Measurements from ENCODE around the gene GSC.
"Not testable (repeated sequence)": the region's sequence is repeated elsewhere in the genome, so short reads cannot be mapped to it uniquely, and the experiment has no call there.

The GSC gene

DNA sequence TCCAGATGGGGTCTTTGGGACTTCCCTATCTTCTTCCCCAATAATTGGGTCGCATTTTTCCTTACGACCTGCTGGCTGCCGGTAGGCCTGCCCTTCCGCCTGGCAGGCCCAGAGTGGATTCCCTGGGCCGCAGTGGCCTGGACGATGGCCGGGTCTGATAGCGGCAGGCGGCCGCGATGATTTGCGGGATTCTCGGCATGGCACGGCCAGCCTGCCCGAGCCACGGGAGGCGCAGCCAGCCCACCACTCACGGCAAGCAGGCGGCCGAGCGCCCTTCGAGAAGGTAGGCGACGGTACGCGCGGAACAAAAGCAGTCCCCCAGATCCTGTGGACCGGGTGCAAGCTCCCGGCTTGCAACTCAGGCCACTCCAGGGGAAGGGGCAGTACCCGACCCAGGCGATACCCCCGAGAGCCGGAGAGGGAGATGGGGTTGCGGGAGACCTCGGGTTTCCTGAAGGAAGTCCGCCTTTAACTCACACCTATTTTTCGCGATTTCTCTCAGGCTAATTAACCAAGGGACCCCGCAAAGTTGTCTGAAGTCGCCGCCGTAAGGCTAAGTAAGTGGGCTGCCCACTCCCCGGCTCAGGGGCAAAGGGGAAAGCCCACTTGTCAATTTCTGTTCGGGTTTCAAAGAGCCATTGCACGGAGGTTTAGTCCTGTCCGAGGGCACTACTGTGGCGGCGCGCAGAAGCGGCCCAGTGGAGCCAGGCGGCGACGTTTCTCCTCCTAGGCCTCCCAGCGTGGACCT, 1.4 kb upstream of the GSC start:
- no peak for DNase-seq

DNA sequence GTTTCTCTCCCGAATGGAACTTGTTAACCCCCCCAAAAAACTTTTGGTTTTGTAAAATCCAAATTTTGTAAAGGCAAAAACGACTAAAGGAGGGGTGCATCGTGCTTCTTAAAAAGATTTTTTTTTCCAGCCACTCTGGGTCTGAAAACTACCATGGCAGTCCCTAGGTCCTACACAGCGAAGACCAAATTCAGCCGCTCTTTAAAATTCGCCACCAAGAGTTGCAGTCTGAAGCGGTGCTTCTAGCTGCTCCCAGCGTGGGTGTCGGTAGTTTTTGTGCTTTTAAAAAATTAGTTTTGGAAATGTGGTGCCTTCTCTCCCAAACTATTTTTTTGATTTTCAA, 873 bp upstream of the GSC start:
- DNase-seq = no peak

DNA sequence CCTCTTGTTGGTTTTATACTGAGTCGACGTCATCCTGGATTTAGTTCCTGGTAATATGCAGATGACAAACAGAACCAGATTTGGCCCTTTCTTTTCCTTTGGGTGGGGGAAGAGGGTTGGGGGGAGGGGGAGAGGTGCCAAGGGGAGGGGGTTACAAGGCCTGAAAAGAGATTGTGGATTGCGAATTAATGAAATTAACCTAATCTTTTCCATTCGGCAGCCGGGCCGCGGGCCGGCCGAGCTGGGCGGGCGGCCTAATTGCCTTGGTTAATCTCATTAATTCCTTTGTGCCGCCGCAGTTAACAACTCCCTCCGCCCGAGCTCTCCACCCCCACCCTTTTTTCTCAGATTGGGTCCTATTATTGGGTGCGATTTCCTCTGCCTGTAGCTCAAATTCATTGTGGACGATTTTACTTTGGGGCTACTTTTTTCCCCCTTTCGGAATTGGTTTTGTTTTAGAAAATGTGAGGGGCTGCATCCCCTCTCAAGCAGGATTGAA, 387 bp upstream of the GSC start:
- no peak for DNase-seq

DNA sequence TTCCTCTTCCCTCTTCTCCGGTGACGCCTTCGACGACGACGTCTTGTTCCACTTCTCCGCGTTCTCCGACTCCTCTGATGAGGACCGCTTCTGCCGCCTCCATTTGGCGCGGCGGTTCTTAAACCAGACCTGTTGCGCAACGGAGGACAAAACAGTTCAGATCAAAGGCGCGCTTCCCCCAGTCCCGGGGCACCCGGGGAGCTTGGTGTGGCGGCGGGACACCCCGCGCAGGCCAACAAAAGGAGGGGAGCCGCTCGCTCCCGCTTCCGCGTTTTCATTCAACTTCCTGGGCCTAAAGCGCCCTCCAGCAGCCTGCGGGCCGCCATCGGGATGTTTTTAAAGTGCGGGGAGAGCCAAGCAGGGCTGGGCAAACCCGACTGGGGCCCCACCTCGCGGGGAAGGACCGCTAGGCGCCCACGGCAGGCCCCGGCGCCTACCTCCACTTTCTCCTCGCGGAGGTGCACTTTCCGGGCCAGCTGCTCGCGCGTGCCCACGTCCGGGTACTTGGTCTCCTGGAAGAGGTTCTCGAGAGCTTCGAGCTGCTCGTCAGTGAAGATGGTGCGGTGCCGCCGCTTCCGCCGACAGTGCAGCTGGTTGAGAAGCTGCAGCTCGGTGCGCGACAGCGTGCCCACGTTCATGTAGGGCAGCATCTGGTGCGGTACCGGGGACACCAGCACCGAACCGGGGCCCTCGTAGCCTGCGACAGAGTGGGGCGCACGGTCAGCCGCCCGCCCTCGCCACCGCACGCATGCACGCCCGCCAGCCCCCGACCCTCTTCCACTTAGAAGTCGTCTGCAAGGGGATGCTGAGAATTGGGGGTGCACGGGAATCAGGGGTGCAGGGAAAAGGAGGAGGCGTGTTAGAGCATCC, 1.2 kb downstream of the GSC start:
- peak; percentile 13 for DNase-seq

DNA sequence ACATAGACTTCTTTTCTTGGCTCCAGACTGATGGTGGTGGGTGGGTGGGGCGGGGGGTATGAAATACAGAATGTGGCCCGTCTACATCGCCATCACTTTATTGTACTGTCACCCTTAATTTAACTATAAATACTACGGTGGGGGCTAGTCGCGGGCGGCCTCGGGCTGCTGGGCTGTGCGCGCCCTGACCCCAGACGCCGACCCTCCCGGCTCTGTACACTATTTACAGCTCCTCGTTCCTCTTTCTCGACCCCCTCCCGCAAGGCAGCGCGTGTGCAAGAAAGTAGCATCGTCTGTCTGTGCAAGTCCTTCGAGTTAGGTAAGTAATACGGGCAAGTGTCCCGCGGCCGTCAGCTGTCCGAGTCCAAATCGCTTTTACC, 1.8 kb downstream of the GSC start:
- DNase-seq = no peak

DNA sequence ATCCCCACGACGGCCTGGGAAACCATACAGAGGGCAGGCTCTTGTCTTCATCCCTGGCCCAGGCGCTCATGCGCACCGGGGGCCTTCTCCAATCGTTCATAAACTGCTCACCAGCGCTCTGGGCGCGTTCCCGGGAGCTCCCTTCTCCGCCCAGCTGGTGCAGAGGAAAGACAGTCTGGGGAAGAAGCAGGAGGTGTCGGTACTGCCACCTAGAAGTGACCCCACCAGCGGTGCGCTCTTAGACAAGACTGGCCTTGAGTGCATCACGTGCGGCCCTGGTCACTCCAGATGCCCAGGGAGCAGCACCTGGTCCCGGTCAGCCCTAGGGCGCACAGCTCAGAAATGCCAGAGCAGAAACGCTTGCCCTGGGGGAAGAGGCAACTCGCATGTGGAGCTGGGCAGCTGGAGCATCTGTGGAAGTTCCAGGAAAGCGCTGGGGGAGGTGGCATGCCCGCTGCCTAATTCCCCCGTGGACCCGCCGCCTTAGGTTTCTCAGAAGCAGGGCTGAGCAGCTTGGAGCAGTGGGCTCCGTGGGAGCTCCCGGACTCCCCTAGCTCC, 2.5 kb downstream of the GSC start:
- DNase-seq = no peak

DNA sequence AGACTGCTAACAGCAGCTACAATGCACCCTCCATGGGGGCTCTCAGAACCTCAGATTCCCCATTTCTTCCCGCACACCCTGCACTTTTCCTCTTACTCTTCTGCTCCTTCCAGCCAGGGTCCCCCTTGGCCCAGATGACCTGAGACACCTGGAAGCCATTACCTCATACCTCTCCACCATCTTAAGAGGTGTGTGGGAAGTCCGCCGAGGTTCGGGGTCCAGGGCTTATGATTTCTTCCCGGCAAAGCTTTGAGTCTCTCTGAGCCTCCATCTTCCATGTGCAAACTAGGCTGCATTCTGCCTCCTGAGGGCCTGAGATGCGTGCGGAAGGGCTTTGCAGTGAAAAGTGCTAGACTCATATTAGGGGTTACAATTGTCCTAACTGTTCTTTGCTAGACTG, 5.3 kb downstream of the GSC start:
- no peak for DNase-seq

DNA sequence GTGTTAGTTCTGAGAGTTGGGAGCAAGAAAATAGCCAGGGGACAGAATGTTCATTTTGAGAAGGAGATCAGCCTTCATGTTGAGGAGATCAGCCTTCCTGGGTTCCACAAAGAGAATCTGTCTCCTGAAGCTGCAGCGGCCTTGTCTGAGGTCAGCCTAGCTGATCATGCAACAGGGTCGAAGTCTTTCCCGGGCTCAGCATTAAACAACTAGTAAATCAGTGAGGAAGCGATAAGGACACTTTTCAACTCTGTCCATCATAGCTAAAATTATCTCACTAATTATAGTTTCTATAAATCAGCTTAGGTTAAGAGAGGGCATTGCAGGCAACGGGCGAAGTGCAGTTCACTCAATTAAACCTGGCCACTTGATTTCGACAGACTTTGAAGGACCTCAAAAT, 7.5 kb downstream of the GSC start:
- DNase-seq = no peak

DNA sequence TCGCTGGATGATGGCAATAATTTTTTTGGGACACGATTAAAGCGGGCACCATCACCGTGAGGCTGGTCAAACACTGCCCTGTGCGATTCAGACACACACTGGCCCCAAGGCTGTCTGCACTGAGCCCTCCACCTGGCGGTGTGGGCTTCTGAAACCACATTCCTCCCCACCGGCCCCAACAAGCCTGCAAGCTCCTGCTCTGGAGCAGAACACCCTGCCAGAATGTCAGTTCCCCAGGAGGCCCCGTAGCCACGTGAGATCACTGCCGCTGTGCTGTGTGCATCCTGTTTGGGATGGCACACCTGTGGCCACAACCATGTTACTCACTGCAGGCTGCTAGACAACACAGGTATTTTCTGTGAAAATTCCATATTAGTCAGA, 7.9 kb downstream of the GSC start:
- DNase-seq = no peak

DNA sequence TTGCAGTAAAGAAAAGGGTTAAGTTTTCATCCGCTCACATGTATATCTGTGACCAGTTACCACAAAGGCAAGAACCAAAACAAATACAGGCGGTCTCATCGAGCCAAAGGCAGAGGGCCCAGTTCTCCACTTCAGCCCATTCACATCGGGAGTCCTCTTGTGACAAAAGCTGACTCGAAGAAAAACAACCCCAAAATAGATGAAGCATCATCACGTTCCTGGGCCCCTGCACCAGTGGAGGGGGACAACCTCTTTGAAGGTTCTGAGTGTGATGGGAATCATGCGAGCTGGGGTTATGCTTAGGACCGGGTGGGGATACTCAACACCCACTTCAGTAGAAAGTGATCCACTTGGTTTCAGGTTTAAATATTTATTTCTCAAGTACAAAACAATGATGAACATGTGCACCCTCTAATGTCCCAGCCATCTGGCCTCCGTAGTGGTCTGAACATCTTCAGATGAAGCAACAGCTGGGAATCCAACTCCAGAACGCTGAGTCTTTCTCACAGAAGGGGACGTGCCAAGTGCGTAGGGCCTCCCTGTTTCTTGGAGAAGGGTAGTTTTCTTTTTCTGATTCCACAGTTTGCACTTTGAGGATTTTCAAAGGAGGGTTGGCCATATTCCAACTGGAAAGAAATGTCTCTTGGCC, 8.4 kb downstream of the GSC start:
- no peak for DNase-seq

DNA sequence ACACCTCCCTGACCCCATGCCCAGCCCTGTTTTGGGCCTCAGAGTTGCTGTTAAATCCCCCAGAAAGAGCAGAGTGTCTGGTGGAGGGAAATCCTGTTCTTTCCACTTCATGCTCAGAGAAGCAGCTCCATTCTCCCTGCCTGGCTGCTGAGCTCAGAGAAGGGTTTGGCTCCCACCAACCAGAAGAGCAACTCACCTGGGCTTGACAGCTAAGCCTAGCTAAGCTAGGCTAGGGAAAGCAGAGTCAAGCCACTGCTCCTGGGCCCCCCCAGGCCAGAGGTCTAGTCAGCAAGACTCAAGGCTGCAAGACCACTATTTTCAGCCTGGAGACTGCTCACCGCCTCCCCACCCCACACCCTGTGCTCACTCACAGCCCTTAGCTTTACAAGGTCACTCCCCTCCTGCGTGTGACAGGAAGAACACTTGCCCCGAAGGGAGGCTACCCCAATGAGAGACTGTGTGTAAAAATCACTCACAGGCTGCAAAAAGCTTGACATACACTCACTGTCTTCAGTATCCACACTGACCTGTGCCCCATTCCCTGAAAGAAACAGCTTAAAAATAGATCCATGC, 13.5 kb downstream of the GSC start:
- DNase-seq = no peak

DNA sequence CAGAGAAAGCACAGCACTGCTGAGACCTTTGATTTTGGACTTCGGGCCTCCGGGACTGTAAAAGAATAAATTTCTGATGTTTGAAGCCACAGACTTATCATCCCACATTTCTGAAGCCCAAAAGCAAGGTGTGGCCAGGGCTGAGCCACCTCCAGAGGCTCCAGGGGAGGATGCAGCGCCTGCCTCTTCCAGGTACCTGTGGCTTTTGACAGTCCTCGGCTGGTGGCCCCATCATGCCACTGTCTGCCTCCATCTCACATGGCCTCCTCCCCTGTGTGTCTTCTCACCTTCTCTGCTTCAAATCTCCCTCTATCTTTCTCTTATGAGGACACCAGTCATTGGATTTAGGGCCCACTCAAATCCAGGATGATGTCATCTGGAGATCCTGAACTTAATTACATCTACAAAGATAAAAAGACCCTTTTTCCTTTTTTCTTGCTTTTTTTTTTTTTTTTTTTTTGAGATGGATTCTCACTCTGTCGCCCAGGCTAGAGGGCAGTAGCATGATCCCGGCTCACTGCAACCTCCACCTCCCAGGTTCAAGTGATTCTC, 15.4 kb downstream of the GSC start:
- no peak for DNase-seq

DNA sequence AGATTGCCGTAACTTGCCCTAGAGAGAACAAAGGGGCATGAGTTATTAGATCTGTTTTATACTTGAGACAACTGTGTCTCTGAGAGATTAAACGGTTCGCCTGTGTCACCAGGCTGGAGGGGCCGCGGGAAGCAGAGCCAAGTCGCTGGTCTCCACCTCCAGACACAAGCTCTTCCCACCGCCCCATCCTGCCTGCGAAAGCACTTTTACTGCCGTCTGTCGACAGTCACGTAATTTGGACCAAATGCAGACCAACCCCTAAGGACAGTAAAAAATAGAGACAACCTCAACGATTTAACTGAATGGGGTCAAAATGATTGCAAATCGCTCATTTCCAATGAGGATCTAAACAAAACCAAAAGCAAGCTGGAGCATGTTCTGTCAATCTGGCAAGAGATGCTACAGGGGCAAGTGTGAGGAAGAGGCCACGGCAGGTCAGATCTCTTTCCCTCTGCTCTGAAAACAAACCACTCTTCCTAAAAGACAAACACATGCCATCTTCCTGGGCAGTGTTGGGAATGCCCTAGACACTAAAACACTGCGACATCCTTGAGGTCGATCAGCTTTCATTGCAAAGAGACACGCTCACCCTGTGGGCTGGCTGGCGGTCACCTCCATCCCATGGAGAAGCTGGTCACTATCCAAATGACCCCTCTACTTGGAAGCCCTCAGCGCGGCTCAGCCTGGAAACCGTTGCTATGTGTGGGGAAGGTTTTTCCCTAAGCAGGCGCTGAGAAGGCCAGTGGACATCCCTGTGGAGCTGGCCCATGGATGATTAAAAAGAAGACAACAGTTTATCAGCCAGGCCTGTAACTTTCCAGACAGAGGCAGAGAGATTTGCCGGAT, 17.1 kb downstream of the GSC start:
- DNase-seq = no peak

DNA sequence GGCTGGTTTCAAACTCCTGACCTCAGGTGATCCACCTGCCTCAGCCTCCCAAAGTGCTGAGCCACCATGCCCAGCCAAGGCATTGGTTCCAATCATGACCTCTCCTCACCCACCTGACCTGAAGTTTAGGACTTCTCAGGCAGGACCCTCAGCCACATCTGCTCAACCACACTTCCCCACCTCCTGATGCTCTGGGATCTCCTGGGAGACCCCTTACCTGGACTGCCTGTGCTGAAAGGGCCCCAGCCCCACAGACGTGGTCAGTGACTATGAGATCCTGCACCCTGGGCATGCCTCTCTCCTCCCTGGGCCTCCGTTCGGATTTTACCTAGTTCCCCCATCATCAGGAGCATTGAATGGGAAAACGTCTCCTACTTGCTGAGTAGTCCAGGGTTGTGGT, 18.0 kb downstream of the GSC start:
- no peak for DNase-seq

DNA sequence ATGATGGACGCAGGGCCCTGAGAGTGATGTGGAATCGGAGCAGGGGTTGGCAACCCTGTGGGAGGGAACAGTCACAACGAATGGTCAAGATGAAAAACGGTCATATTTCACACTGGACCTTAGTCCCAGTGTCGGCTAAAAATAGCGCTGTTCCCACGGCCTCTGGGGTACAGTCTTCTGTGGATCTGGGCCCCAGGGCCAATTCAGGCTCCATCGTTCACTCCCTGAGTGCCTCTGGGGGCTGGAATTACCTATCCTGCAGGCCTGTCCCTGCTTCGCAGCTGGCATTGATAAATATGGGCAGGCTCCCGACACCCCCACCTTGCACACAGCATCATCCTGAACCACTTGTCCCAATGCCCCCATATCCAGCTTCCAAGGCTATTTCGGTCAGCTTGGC, 18.6 kb downstream of the GSC start:
- no peak for DNase-seq

DNA sequence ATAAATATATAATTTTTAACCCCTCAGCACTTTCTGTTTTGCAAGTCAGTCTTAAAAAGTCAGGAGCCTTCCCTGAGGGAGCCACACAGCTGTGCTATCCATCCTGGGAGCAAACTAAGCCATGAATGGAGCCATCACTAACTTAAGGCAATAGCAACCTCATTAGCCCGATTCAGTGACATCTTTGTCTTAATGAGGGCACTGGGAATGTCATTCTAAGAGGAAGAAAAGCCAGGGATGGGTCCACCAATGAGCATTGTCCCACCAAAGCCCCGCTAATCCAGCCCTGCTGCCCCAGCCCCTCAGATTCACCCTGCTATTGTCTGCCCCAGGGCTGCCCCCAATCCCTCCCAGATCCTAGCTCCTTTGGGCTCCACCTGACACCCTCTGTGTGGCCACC, 19.5 kb downstream of the GSC start:
- no peak for DNase-seq

DNA sequence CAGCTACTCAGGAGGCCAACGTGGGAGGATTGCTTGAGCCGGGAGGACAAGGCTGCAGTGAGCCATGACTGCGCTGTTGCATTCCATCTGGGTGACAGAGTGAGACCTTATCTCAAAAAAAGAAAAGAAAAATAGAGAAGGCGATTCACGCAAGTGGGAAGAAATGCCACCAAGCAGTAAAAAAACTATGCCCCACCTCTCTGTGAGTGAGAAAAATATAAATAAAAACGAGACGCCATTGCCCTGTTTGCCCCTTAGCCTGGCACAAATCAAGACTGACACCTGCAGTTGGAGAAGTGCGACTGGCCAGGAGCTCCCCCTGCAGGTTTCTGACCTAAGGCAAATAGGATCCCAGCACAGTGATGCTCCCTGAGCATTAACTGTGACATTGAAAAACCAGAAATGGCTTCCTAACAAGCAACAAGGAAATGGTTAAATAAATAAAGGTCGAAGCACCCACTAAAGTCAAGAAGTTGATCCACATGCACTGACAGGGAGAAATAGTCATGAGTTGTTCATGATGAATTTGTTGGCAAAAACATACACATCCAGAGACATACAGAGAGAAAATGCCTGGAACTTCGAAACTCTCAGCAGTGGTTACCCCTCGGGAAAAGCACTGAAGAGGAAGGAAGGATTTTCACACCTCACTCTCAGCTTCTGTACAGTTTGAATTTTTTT, 21.1 kb downstream of the GSC start:
- no peak for DNase-seq

DNA sequence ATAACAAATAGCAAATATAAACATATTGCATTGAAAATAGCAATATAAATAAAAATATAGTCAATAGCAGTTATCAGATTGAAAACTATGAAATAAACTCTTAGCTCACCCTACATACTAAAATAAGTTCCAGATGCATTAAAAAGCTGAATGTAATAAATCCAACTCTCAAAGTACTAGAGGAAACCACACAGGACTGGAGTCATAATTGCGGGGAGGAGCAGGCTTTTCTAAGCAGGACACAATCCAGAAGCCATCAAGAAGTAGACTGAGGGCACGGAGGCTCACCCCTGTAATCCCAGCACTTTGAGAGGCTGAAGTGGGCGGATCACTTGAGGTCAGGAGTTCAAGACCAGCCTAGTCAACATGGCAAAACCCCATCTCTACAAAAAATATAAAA, 22.2 kb downstream of the GSC start:
- no peak for DNase-seq

DNA sequence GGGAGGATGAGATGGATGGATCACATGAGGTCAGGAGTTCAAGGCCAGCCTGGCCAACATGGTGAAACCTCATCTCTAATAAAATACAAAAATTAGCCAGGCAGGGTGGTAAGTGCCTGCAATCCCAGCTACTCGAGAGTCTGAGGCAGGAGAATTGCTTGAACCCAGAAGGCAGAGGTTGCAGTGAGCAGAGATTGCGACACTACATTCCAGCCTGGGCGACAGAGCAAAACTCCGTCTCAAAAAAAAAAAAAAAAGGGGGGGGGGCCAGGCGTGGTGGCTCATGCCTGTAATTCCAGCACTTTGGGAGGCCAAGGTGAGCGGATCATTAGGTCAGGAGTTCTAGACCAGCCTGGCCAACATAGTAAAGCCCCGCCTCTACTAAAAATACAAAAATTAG, 22.8 kb downstream of the GSC start:
- not testable (repeated sequence) for DNase-seq

DNA sequence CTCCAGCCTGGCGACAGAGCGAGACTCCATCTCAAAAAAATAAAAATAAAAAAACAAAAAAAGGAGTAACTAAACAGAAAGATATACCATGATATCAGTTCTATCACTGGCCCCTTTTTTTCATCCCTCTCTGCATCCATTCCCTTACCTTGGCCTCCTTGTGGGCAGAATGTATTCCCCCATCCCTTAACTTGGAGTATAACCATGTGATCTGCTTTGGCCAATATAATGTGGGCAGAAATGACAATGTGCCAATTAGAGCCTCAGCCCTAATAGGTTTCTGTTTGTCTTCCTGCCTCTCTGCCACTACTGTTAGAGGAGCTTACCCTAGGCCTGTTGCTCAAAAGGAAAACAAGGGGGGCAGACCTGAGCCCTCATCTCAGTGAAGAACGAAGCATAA, 23.8 kb downstream of the GSC start:
- no peak for DNase-seq

DNA sequence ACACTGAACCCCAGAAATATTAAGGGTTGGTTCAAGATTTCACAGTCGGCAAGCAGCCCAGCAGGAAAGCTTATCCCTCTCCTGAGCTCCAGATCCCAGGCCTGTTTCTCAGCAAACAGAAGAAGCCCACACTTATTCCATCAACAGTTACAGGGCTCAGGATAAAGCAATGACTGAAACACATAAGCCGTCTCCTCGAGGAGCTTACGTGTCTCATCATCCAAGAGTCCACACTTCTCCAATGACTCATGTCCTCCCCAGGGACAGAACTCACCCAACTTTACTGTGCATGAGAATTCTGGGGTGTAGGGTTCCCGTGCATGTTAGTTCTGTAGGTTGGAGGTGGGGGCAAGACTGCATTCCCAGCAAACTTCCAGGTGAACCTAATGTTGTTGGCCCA, 31.2 kb downstream of the GSC start:
- no peak for DNase-seq
